HG02642 (cell line): ENCODE data around the gene NCS1.

Experiments
- ATAC-seq: cut with Tn5 transposase; IDR thresholded peaks from one replicate; pipeline ENCODE4 v1.9.1; 2021; ENCODE audit warnings: mild to moderate bottlenecking; ENCODE audit not compliant: unreplicated experiment, poor library complexity

Gene NCS1

GRCh38 chr9:130192382-130192999, 20.3 kb downstream of the NCS1 start:
- ATAC-seq, result no peak

- no peak for ATAC-seq
These were observed 20.9 kb downstream of the NCS1 start for GRCh38 chr9:130193103-130193502.

DNA sequence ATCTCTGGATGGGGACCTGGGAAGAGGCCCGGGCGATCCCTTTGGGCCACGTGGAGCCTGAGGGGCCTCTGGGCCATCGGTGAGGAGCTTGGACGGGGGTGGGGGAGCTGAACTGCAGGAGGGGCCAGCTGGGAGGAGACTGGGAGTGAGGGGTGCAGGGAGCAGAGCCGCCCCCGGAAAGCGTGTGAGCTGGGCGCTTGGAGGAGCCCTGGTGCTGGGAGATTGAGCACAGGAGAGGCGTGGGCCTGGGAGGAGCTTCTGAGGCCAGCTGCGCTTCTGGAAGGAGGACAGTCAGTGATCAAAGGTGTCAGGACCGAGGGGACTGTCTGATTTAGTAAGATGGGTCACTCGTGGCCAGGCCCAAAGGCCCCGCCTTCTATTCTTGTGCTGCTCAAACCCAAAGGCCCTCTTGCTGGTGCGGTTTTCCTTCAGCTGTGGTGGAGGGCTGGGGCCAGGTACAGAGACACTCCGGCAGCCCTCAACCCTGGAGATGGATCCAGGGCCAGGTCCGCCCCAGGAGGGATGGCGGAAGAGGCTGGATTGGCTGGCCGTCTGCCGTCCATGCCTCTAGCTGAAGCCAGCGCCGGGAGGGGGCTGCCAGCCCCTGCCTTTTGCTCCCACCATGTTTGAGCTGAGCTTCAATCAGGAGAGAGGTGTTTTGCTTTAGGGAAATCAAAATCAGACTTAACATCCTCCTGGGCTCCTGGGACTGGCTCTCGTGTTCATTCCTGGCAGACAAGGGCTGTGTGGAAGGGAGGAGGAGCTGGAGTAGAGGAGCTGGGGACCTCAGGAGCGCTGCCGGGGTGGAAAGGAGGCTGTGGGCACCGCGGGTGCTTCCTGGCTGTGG, 21.6 kb downstream of the NCS1 start:
- no peak for ATAC-seq

DNA sequence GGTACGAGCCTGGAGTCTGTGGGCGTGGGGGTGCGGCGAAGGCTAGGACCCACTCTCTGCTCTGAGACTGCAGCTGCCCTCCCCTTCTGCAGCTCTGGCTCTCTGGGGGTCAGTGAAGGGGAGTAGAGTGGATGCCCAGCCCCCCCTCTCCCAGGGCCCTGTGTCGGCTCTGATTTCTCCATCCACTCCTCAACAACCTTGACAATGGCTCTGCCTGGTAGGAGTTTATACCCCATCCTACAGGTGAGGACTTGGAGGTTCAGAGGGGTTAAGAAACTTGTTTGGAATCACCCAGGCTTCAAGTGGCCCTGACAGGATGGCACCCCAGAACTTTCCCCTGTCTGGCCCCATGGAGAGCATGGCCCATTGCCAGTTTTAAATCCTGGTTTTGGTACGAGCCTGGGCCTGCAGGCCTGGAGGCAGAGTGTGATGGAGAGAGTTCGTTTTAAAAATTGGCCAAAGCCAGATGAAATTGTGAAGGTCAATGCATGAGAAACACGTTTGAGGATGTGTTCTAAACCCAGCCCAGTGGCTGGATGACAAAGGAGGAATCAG, 22.3 kb downstream of the NCS1 start:
- ATAC-seq, result no peak

DNA sequence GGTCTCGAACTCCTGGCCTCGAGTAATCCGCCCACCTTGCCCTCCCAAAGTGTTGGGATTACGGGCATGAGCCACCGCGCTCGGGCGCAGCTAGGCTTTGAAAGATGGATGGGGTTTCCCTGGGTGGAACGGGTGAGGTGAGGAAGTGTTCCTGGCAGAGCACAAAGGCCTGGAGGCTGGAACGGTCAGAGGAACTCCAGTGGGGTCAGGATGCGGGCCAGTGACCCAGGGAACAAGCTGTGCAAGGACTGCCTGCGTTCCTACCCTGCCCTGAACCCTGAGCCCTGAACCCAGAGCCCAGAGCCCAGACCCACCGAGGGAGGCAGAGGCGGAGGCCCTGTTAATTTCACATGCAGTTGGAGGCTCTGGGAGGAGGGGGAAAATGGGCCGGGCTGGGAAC, 23.4 kb downstream of the NCS1 start:
- ATAC-seq, result no peak

GRCh38 chr9:130196643-130197042, 24.4 kb downstream of the NCS1 start:
- ATAC-seq, result no peak

DNA sequence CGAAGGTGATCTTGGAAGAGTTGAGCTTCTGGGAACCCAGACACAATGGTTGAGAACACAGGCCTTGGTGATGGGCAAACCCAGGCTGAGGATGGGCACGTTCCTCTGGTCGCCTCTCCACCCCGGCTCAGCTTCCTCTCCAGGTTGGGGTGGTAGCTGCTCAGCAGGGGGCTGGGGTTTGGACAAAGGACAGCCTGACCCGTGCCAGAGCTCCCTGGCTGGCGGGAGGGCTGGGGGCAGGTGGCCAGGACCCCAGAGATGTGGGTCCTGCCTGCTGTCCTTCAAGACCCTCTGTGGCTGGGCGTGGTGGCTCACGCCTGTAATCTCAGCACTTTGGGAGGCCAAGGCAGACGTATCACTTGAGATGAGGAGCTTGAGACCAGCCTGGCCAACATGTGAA, 25.2 kb downstream of the NCS1 start:
- ATAC-seq, result no peak

GRCh38 chr9:130197888-130198287, 25.7 kb downstream of the NCS1 start:
- no peak for ATAC-seq

- no peak for ATAC-seq
These were observed 26.4 kb downstream of the NCS1 start for GRCh38 chr9:130198501-130199179.

DNA sequence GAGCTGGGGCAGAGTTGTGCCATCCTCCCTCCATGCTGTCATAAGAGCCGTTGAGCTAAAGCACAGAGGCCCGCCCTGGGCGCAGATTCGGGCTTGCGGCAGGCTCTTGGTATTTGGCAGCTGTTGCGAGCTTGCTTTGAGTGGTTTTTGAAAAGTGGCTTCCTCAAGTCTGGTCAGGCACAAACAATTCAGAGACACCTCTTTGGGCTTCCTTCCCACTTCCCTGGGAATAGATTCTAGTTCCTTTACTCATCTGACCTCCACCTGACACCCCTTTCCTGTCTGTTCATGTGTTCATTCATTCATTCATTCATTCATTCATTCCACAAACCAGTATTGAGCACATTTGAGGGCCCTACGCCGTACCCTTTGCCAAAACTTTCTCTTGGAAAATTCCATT, 27.4 kb downstream of the NCS1 start:
- ATAC-seq, result no peak

DNA sequence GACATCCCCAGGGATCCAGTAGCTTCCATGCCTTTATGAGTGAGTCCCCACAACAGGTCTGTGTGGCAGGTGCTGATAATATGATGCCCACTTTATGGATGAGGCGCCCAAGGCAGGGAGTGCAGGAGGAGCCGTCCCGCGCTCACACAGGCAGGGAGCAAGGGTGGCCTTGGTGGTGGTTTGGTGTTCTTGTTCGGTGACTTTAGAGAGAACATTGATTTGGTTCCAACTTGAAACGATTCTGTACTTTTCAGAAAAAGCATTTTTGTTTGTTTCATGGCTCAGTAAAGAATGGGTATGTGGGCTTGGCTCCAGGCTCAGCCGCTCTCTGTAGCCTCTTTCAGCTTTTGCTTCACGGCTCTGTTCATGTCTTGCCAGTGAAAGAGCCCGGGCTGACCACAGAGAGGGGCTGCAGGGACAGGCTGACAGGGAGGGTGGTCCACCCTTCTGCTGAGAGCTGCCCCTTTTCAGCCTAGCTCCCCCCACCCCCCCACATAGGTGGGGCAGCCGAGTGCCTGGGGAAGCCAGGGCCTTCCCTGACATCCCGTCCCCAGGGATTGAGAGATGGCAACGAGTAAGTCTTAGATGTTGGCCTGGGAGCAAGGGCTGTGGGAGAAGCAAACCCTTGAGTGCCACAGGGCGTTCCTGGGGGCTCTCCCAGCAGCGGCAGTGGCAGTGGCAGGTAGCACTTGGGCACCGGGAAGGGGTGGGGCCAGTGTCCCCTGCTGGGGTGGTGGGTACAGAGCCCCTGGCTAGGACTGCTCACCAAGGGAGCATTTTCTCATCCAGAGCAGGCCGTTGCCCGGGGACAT, 28.0 kb downstream of the NCS1 start:
- ATAC-seq, result no peak

GRCh38 chr9:130201399-130201873, 29.2 kb downstream of the NCS1 start:
- ATAC-seq, result no peak

DNA sequence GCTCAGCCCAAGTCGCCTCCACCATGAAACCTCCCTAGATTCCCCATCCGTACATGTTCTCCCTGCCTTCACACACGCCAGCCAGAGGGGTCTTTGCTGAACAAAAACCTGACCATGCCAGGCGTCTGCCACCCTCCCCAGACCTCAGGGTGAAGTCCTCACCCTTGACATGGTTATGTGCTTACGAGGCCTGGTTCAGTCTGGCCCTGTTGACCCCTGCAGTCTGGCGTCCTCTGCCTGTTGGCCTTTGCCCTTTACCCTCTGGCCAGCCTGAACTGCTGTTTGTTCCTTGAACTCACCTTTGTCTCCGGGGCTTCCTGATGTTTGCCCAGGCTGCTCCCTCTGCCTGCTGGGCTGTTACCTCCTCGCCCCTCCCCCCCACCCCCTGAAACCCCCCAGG, 29.8 kb downstream of the NCS1 start:
- ATAC-seq, result no peak

- no peak for ATAC-seq
These were observed 32.1 kb downstream of the NCS1 start for GRCh38 chr9:130204341-130204740.

DNA sequence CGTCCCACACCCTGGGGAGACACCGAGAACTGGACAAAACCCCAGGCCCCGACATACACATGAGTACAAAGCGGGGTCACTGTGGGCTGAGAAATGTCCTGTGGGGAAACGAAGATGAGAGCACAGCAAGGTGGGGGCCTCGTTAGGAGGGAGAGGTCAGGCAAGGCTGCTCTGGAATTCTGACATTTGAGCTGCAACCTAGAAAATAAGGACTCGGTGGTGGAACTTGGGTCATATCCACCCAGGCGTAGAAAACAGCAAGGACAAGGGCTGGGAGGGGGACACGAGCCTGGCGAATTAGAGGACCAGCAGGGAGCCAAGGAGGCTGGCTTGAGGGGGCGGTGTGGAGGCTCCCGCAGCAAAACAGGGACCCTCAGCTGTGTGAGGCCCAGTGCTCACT, 32.8 kb downstream of the NCS1 start:
- no peak for ATAC-seq

DNA sequence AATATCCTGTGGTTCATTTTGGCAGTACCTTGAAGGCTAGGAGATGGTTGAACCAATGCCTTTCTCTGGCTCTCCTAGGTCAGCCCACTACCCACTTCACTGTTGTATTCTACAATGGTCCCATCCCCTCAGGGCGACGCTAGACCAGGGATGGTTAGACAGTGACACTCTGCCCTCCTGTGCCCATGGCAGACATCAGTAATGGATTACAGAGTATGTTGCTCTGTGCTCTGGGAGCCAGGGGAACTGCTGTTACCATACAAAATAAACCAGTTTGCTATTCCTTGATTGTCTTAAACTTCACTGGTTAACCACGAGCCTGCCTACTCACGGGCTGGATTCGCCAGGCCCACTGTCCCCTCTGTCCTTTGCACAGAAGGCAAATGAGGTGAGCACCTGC, 33.7 kb downstream of the NCS1 start:
- no peak for ATAC-seq

DNA sequence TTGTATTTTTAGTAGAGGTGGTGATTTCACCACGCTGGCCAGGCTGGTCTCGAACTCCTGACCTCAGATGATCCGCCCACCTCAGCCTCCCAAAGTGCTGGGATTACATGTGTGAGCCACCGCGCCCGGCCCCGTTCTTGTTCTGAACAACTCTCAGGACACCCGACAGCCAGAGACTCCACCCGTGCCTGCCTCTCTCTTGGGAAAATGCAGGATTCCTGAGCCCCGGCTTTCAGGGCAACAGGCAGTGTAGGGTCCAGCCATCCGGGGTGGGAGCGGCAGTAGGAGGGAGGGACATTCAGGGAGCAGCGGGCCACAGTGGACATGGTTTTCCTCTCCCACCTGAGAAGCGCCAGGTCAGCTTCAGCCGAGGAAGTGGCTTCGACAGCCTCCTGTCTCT, 34.4 kb downstream of the NCS1 start:
- ATAC-seq, result no peak

- no peak for ATAC-seq
These were observed 35.2 kb downstream of the NCS1 start for GRCh38 chr9:130207241-130207992.

DNA sequence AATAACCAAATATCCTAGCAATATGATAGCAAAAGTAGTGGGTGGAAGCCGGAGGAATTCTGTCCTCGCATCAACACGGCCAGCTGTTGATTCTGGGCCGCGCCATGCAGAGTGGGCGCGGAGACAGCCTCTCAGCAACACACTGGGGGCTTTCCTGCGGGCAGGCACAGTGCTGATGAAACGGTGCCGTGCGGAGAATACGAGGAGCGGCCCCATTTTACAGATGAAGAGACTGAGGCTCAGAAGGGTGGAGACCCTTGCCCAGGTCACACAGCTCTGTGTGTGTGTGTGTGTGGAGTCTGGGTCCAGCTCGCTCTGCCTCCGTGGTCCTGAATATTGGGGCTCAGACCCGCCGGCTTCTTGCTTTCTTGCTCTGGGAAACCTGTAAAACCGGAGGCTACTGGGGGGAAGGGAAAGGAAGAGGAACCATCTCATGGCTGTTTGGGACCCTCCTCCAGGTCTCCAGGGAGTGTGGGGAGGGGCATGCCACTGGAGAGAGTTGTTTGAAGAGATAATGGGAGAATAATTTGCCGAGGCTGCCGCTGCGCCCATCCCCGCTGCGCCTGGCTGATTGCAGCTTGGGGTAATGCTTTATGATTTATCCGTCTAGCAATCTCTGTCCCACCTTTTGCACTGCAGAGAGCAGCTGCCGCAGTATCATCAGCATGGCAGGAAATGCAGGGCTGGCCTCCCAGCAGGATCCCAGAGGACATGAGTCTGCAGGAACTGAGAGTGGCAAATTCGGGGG, 36.6 kb downstream of the NCS1 start:
- ATAC-seq, result no peak
